ENCODE results near the gene MAMLD1.

Gene MAMLD1

GRCh38 chrX:150460063-150460462 lies 96.9 kb downstream of the MAMLD1 start:
- no peak overlapping the region for H3K23ac ChIP-seq (ENCODE audit: low read length in 2 of 2)

GRCh38 chrX:150460781-150461180 lies 97.7 kb downstream of the MAMLD1 start:
- Histone ChIP-seq H2BK5ac (ENCODE audit: low read depth, low read length, poor library complexity, severe bottlenecking) (no peak overlapping the region), H3K14ac (ENCODE audit: low read length in 2 of 2) (no peak overlapping the region), H3K27ac (ENCODE audit: low read length, poor library complexity, severe bottlenecking) (no peak overlapping the region), H3K27me3 (ENCODE audit: control insufficient read depth in 1 of 2, insufficient read depth in 1 of 2, low read length in 2 of 2) (peaks cover 0 to 5% of the 10 kb centered on the region in 2 experiments), H3K9me3 (ENCODE audit: control insufficient read depth, low read length) (no peaks in the 10 kb centered on the region), H3K79me1 (replicated peaks; ENCODE audit: low read length, poor library complexity, severe bottlenecking) (peaks cover 7% of the 10 kb centered on the region), H3K4me1 (ENCODE audit: control insufficient read depth, insufficient read depth, low read depth, low read length) (peaks cover 3% of the 10 kb centered on the region), H2BK120ac (ENCODE audit: low read depth, low read length) (no peak overlapping the region), H3K36me3 (ENCODE audit: control insufficient read depth in 1 of 2, insufficient read depth in 2 of 2, low read depth in 1 of 2, low read length in 2 of 2) (no peaks in the 10 kb centered on the region), H2AK5ac (ENCODE audit: low read length, severe bottlenecking) (no peak overlapping the region), H2BK12ac (ENCODE audit: low read length in 2 of 2) (no peak overlapping the region), H3K23ac (ENCODE audit: low read length in 2 of 2) (no peak overlapping the region), H3K4ac (ENCODE audit: low read depth in 1 of 2, low read length in 2 of 2) (no peak overlapping the region), H4K91ac (ENCODE audit: low read length) (no peak overlapping the region), H3K18ac (ENCODE audit: low read depth in 1 of 2, low read length in 2 of 2) (no peak overlapping the region), H3K4me2 (ENCODE audit: low read length, poor library complexity, severe bottlenecking) (no peak overlapping the region), H3K4me3 (ENCODE audit: insufficient read depth in 1 of 2, low read depth in 1 of 2, low read length in 2 of 2) (no peak overlapping the region), H4K8ac (ENCODE audit: low read length) (no peak overlapping the region), H2BK15ac (ENCODE audit: low read depth, poor library complexity, severe bottlenecking) (no peak overlapping the region), H2AFZ (ENCODE audit: low read depth, low read length) (no peak overlapping the region), H3K9ac (ENCODE audit: low read length) (no peak overlapping the region)
- no peak for DNase-seq
- 100% methylated on average over 3 of the region's 3 CpGs for WGBS

More at GRCh38 chrX:150460063-150460462, 96.9 kb downstream of the MAMLD1 start:
- Histone ChIP-seq H4K91ac (ENCODE audit: low read length) (no peak overlapping the region), H3K27me3 (ENCODE audit: control insufficient read depth in 1 of 2, insufficient read depth in 1 of 2, low read length in 2 of 2) (peaks cover 0 to 3% of the 10 kb centered on the region in 2 experiments), H2BK5ac (ENCODE audit: low read depth, low read length, poor library complexity, severe bottlenecking) (no peak overlapping the region), H2AFZ (ENCODE audit: low read depth, low read length) (no peak overlapping the region), H3K18ac (ENCODE audit: low read depth in 1 of 2, low read length in 2 of 2) (no peak overlapping the region), H3K9me3 (ENCODE audit: control insufficient read depth, low read length) (no peaks in the 10 kb centered on the region), H4K8ac (ENCODE audit: low read length) (no peak overlapping the region), H3K79me1 (replicated peaks; ENCODE audit: low read length, poor library complexity, severe bottlenecking) (peaks cover 7% of the 10 kb centered on the region), H2BK12ac (ENCODE audit: low read length in 2 of 2) (no peak overlapping the region), H3K4me3 (ENCODE audit: insufficient read depth in 1 of 2, low read depth in 1 of 2, low read length in 2 of 2) (no peak overlapping the region), H2BK120ac (ENCODE audit: low read depth, low read length) (no peak overlapping the region), H3K14ac (ENCODE audit: low read length in 2 of 2) (no peak overlapping the region), H3K4me2 (ENCODE audit: low read length, poor library complexity, severe bottlenecking) (no peak overlapping the region), H2AK5ac (ENCODE audit: low read length, severe bottlenecking) (no peak overlapping the region), H3K36me3 (ENCODE audit: control insufficient read depth in 1 of 2, insufficient read depth in 2 of 2, low read depth in 1 of 2, low read length in 2 of 2) (no peaks in the 10 kb centered on the region), H3K4ac (ENCODE audit: low read depth in 1 of 2, low read length in 2 of 2) (no peak overlapping the region), H3K9ac (ENCODE audit: low read length) (no peak overlapping the region), H3K4me1 (ENCODE audit: control insufficient read depth, insufficient read depth, low read depth, low read length) (peaks cover 3% of the 10 kb centered on the region), H3K27ac (ENCODE audit: low read length, poor library complexity, severe bottlenecking) (no peak overlapping the region), H2BK15ac (ENCODE audit: low read depth, poor library complexity, severe bottlenecking) (no peak overlapping the region)
- WGBS = no CpG with 5 or more reads among the region's 1 CpG
- no peak for DNase-seq

- WGBS = 100% methylated on average over 1 of the region's 1 CpG
- Histone ChIP-seq H3K14ac (ENCODE audit: low read length in 2 of 2) (no peak overlapping the region), H2BK120ac (ENCODE audit: low read depth, low read length) (no peak overlapping the region), H2BK5ac (ENCODE audit: low read depth, low read length, poor library complexity, severe bottlenecking) (no peak overlapping the region), H4K91ac (ENCODE audit: low read length) (no peak overlapping the region), H3K4me1 (ENCODE audit: control insufficient read depth, insufficient read depth, low read depth, low read length) (no peaks in the 10 kb centered on the region), H3K23ac (ENCODE audit: low read length in 2 of 2) (no peak overlapping the region), H3K9me3 (ENCODE audit: control insufficient read depth, low read length) (no peaks in the 10 kb centered on the region), H2AK5ac (ENCODE audit: low read length, severe bottlenecking) (no peak overlapping the region), H3K27ac (ENCODE audit: low read length, poor library complexity, severe bottlenecking) (no peak overlapping the region), H3K18ac (ENCODE audit: low read depth in 1 of 2, low read length in 2 of 2) (no peak overlapping the region), H3K4ac (ENCODE audit: low read depth in 1 of 2, low read length in 2 of 2) (no peak overlapping the region), H3K9ac (ENCODE audit: low read length) (no peak overlapping the region), H3K27me3 (ENCODE audit: control insufficient read depth in 1 of 2, insufficient read depth in 1 of 2, low read length in 2 of 2) (peaks cover 0 to 14% of the 10 kb centered on the region in 2 experiments), H2AFZ (ENCODE audit: low read depth, low read length) (no peak overlapping the region), H3K4me2 (ENCODE audit: low read length, poor library complexity, severe bottlenecking) (no peak overlapping the region), H3K36me3 (ENCODE audit: control insufficient read depth in 1 of 2, insufficient read depth in 2 of 2, low read depth in 1 of 2, low read length in 2 of 2) (peaks cover 0 to 4% of the 10 kb centered on the region in 2 experiments), H2BK12ac (ENCODE audit: low read length in 2 of 2) (no peak overlapping the region), H3K79me1 (replicated peaks; ENCODE audit: low read length, poor library complexity, severe bottlenecking) (peaks cover 8% of the 10 kb centered on the region), H2BK15ac (ENCODE audit: low read depth, poor library complexity, severe bottlenecking) (no peak overlapping the region), H4K8ac (ENCODE audit: low read length) (no peak overlapping the region), H3K4me3 (ENCODE audit: insufficient read depth in 1 of 2, low read depth in 1 of 2, low read length in 2 of 2) (no peak overlapping the region)
- no peak for DNase-seq
Measured at GRCh38 chrX:150463566-150463965, 100.4 kb downstream of the MAMLD1 start.

- Histone ChIP-seq H3K9me3 (ENCODE audit: control insufficient read depth, low read length) (no peaks in the 10 kb centered on the region), H3K18ac (ENCODE audit: low read depth in 1 of 2, low read length in 2 of 2) (no peak overlapping the region), H2BK15ac (ENCODE audit: low read depth, poor library complexity, severe bottlenecking) (no peak overlapping the region), H2BK120ac (ENCODE audit: low read depth, low read length) (no peak overlapping the region), H3K27me3 (ENCODE audit: control insufficient read depth in 1 of 2, insufficient read depth in 1 of 2, low read length in 2 of 2) (peaks cover 0 to 12% of the 10 kb centered on the region in 2 experiments), H4K91ac (ENCODE audit: low read length) (no peak overlapping the region), H3K14ac (ENCODE audit: low read length in 2 of 2) (no peak overlapping the region), H2BK5ac (ENCODE audit: low read depth, low read length, poor library complexity, severe bottlenecking) (no peak overlapping the region), H3K79me1 (replicated peaks; ENCODE audit: low read length, poor library complexity, severe bottlenecking) (peaks cover 8% of the 10 kb centered on the region), H3K23ac (ENCODE audit: low read length in 2 of 2) (no peak overlapping the region), H3K4me1 (ENCODE audit: control insufficient read depth, insufficient read depth, low read depth, low read length) (no peaks in the 10 kb centered on the region), H2BK12ac (ENCODE audit: low read length in 2 of 2) (no peak overlapping the region), H3K4me3 (ENCODE audit: insufficient read depth in 1 of 2, low read depth in 1 of 2, low read length in 2 of 2) (no peak overlapping the region), H3K4ac (ENCODE audit: low read depth in 1 of 2, low read length in 2 of 2) (no peak overlapping the region), H2AK5ac (ENCODE audit: low read length, severe bottlenecking) (no peak overlapping the region), H2AFZ (ENCODE audit: low read depth, low read length) (no peak overlapping the region), H3K9ac (ENCODE audit: low read length) (no peak overlapping the region), H3K36me3 (ENCODE audit: control insufficient read depth in 1 of 2, insufficient read depth in 2 of 2, low read depth in 1 of 2, low read length in 2 of 2) (peaks cover 0 to 4% of the 10 kb centered on the region in 2 experiments), H4K8ac (ENCODE audit: low read length) (no peak overlapping the region), H3K27ac (ENCODE audit: low read length, poor library complexity, severe bottlenecking) (no peak overlapping the region), H3K4me2 (ENCODE audit: low read length, poor library complexity, severe bottlenecking) (no peak overlapping the region)
- 97% methylated on average over 6 of the region's 6 CpGs for WGBS
- no peak for DNase-seq
Measured at GRCh38 chrX:150464001-150464400, 100.9 kb downstream of the MAMLD1 start.
